H1 (cell line): ENCODE data around the gene CYGB. TPM values are rescaled to one million over a fixed set of nuclear protein-coding genes. Genes with fewer than 3 reads are reported as not detected.

Experiments
- CTCF ChIA-PET: fragments of 300-600 bp; sonication (Branson Sonifier 250); formaldehyde crosslinking; loops from one replicate; lab custom pipeline; 2021; ENCODE audit not compliant: partially characterized antibody; lab: Charles Lee
- POLR2A ChIA-PET: fragments of 300-600 bp; sonication (Branson Sonifier 250); formaldehyde crosslinking; loops from one replicate; lab custom pipeline; 2021; ENCODE audit warnings: inconsistent platforms; ENCODE audit not compliant: partially characterized antibody; lab: Charles Lee
- DNase-seq, 2 experiments: peaks; one replicate each; pipeline versions ENCODE4 v3.0.0 to v3.0.0-alpha.2; 2010 to 2022; ENCODE audit warnings: low spot score in 2 of 2, low read depth in 1 of 2, mixed read lengths in 1 of 2
- FAIRE-seq: peaks from 2 replicates; lab custom pipeline; 2011; peaks lifted over from hg19 to GRCh38; lab: Jason Lieb, UNC
- H2AFZ ChIP-seq: 2 replicates; pipeline ENCODE4 v1.8.1; 2012; ENCODE audit warnings: low read length, inconsistent platforms
- H2AK5ac ChIP-seq: 2 replicates; pipeline ENCODE4 v1.6.1; 2013; ENCODE audit warnings: low read depth, low read length
- H2BK120ac ChIP-seq: replicated peaks from 2 replicates; pipeline ENCODE3; 2013; ENCODE audit warnings: low read depth, low read length, inconsistent platforms
- H2BK12ac ChIP-seq: 2 replicates; pipeline ENCODE4 v1.6.1; 2013; ENCODE audit warnings: low read depth, low read length
- H2BK15ac ChIP-seq: 2 replicates; pipeline ENCODE4 v1.6.1; 2013; ENCODE audit warnings: low read length
- H2BK20ac ChIP-seq: 2 replicates; pipeline ENCODE4 v1.6.1; 2013; ENCODE audit warnings: low read length
- H2BK5ac ChIP-seq: 2 replicates; pipeline ENCODE4 v1.6.1; 2013; ENCODE audit warnings: low read depth, low read length
- H3K14ac ChIP-seq: 2 replicates; pipeline ENCODE4 v1.6.1; 2013; ENCODE audit warnings: inconsistent platforms; ENCODE audit not compliant: insufficient read length
- H3K18ac ChIP-seq: 2 replicates; pipeline ENCODE4 v1.6.1; 2013; ENCODE audit warnings: low read length; ENCODE audit errors: extremely low read depth
- H3K23ac ChIP-seq: 2 replicates; pipeline ENCODE4 v1.6.1; 2013; ENCODE audit warnings: inconsistent platforms; ENCODE audit not compliant: insufficient read length
- H3K23me2 ChIP-seq: 2 replicates; pipeline ENCODE4 v1.6.1; 2013; ENCODE audit warnings: low read depth, low read length
- H3K27ac ChIP-seq: 2 replicates; pipeline ENCODE4 v1.6.1; 2011; ENCODE audit warnings: low read depth, low read length, inconsistent platforms
- H3K27me3 ChIP-seq, 4 experiments: replicated peaks in 1 of 4; 1 replicate in 1 of 4; 2 replicates in 3 of 4; pipeline versions ENCODE4 v1.6.1 to v1.8.1; 2011 to 2013; ENCODE audit warnings: low read length in 3 of 4, mild to moderate bottlenecking in 3 of 4, inconsistent platforms in 2 of 4, mixed read lengths in 2 of 4, moderate library complexity in 1 of 4; ENCODE audit not compliant: control insufficient read depth in 3 of 4, insufficient read depth in 3 of 4; ENCODE audit errors: extremely low read depth in 1 of 4
- H3K36me3 ChIP-seq, 4 experiments: 2 replicates each; pipeline versions ENCODE4 v1.6.1 to v1.8.1; 2011 to 2013; ENCODE audit warnings: mild to moderate bottlenecking in 4 of 4, low read length in 3 of 4, moderate library complexity in 2 of 4, control low read depth in 1 of 4, inconsistent platforms in 1 of 4; ENCODE audit not compliant: insufficient read depth in 4 of 4, control insufficient read depth in 2 of 4
- H3K4ac ChIP-seq: replicated peaks from 2 replicates; pipeline ENCODE3; 2013; ENCODE audit warnings: low read length, low read depth, mixed read lengths, inconsistent platforms; ENCODE audit not compliant: insufficient read length
- H3K4me1 ChIP-seq, 4 experiments: replicated peaks in 1 of 4; 1 replicate in 1 of 4; 2 replicates in 3 of 4; pipeline versions ENCODE4 v1.6.1 to v1.8.1; 2011 to 2013; ENCODE audit warnings: low read length in 3 of 4, inconsistent platforms in 2 of 4, mixed read lengths in 1 of 4; ENCODE audit not compliant: insufficient read depth in 4 of 4, control insufficient read depth in 3 of 4
- H3K4me2 ChIP-seq, 2 experiments: 2 replicates each; pipeline versions ENCODE4 v1.6.1 to v1.8.1; 2011 to 2013; ENCODE audit warnings: low read depth in 2 of 2, low read length in 2 of 2, control low read depth in 1 of 2, inconsistent platforms in 1 of 2, mild to moderate bottlenecking in 1 of 2; ENCODE audit not compliant: insufficient read depth in 1 of 2
- H3K4me3 ChIP-seq, 4 experiments: fragments of 200-600, 300-600 bp in 1 of 4; sonication (generic), shearing (Covaris generic), sonication (Bioruptor Twin) in 1 of 4; 2 replicates each; pipeline versions ENCODE4 v1.5.1 to v1.8.1; 2011 to 2016; ENCODE audit warnings: low read length in 4 of 4, low read depth in 3 of 4, control low read depth in 2 of 4, inconsistent platforms in 2 of 4, mild to moderate bottlenecking in 2 of 4, mixed read lengths in 1 of 4, moderate library complexity in 1 of 4; ENCODE audit not compliant: insufficient read depth in 2 of 4; ENCODE audit errors: extremely low read depth in 1 of 4
- H3K56ac ChIP-seq: replicated peaks from 2 replicates; pipeline ENCODE3; 2013; ENCODE audit warnings: low read depth, mild to moderate bottlenecking, mixed read lengths, low read length, inconsistent platforms; ENCODE audit not compliant: insufficient read length
- H3K79me1 ChIP-seq: 2 replicates; pipeline ENCODE4 v1.6.1; 2013; ENCODE audit warnings: low read depth, low read length, control low read depth
- H3K79me2 ChIP-seq, 2 experiments: 2 replicates each; pipeline versions ENCODE4 v1.6.1 to v1.8.1; 2012 to 2013; ENCODE audit warnings: low read length in 2 of 2, mild to moderate bottlenecking in 2 of 2, inconsistent platforms in 1 of 2; ENCODE audit not compliant: insufficient read depth in 2 of 2, control insufficient read depth in 1 of 2
- H3K9ac ChIP-seq, 4 experiments: replicated peaks in 1 of 4; 1 replicate in 1 of 4; 2 replicates in 3 of 4; pipeline versions ENCODE4 v1.6.1 to v1.8.1; 2011 to 2013; ENCODE audit warnings: low read depth in 3 of 4, low read length in 3 of 4, control low read depth in 2 of 4, mild to moderate bottlenecking in 2 of 4, moderate library complexity in 2 of 4, inconsistent platforms in 1 of 4; ENCODE audit errors: extremely low read depth in 1 of 4
- H3K9me3 ChIP-seq, 2 experiments: 2 replicates each; pipeline versions ENCODE4 v1.6.1 to v1.8.1; 2012 to 2013; ENCODE audit warnings: mild to moderate bottlenecking in 2 of 2, moderate library complexity in 2 of 2, control low read depth in 1 of 2, inconsistent platforms in 1 of 2, low read depth in 1 of 2, low read length in 1 of 2, mixed read lengths in 1 of 2; ENCODE audit not compliant: insufficient read depth in 2 of 2
- H4K20me1 ChIP-seq, 2 experiments: replicated peaks in 1 of 2; 2 replicates each; pipeline versions ENCODE3 to v1.8.1; 2011 to 2013; ENCODE audit warnings: inconsistent platforms in 2 of 2, low read length in 2 of 2, mild to moderate bottlenecking in 1 of 2; ENCODE audit not compliant: insufficient read depth in 2 of 2, control insufficient read depth in 1 of 2
- H4K5ac ChIP-seq: 2 replicates; pipeline ENCODE4 v1.6.1; 2013; ENCODE audit warnings: low read length, low read depth, mixed read lengths, inconsistent platforms; ENCODE audit not compliant: insufficient read length
- H4K8ac ChIP-seq: 2 replicates; pipeline ENCODE4 v1.8.0; 2013; ENCODE audit warnings: mild to moderate bottlenecking, moderate library complexity, low read length, inconsistent platforms; ENCODE audit not compliant: insufficient read depth; ENCODE audit errors: extremely low read depth
- H4K91ac ChIP-seq: replicated peaks from 2 replicates; pipeline ENCODE3; 2013; ENCODE audit warnings: low read length, mixed read lengths, inconsistent platforms; ENCODE audit not compliant: insufficient read length
- EP300 ChIP-seq, 2 experiments: IDR thresholded peaks; 1 replicate in 1 of 2; 2 replicates in 1 of 2; pipeline ENCODE4 v1.6.1; 2011 to 2012; ENCODE audit warnings: low read depth in 2 of 2, low read length in 2 of 2, mild to moderate bottlenecking in 2 of 2, borderline replicate concordance in 1 of 2, inconsistent platforms in 1 of 2, moderate library complexity in 1 of 2
- HDAC6 ChIP-seq: IDR thresholded peaks from one replicate; pipeline ENCODE4 v1.7.1; 2012; ENCODE audit warnings: low read depth, mild to moderate bottlenecking, inconsistent platforms, low read length, moderate library complexity
- NANOG ChIP-seq: IDR thresholded peaks from 2 replicates; pipeline ENCODE4 v1.6.1; 2011; ENCODE audit warnings: low read length, low read depth, mild to moderate bottlenecking, inconsistent platforms; ENCODE audit not compliant: insufficient read depth, poor library complexity, severe bottlenecking
- RFX5 ChIP-seq: IDR thresholded peaks from 2 replicates; pipeline ENCODE4 v1.6.1; 2011; ENCODE audit warnings: low read depth, low read length, improper control_type of control experiment, borderline replicate concordance
- RXRA ChIP-seq: IDR thresholded peaks from 2 replicates; pipeline ENCODE4 v1.6.1; 2011; ENCODE audit warnings: low read depth, mild to moderate bottlenecking, low read length, moderate library complexity; ENCODE audit not compliant: insufficient read depth
- WGBS, 2 experiments: shearing (Covaris generic) in 1 of 2; methylation state at CpG; one replicate each; pipeline versions ENCODE4 v1.1.6 to v1.1.7; 2013 to 2015; ENCODE audit warnings: low lambda C conversion rate in 2 of 2, mixed read lengths in 2 of 2, inconsistent platforms in 1 of 2, low coverage in 1 of 2, missing lambda C conversion rate in 1 of 2; ENCODE audit not compliant: insufficient replicate concordance in 2 of 2, insufficient coverage in 1 of 2, insufficient read length in 1 of 2; ENCODE audit errors: extremely low coverage in 1 of 2, missing lambda C conversion rate in 1 of 2; 5-methylcytosine and 5-hydroxymethylcytosine counted together
- polyA plus RNA-seq, 7 experiments: library from polyadenylated mRNA; depleted of rRNA in 3 of 7; stranded (reverse) in 5 of 7; unstranded in 2 of 7; fragments of >200 nt in 5 of 7; fragments of 200-250 nt in 2 of 7; gene quantifications; 1 replicate in 5 of 7; 2 replicates in 1 of 7; 4 replicates in 1 of 7; pipeline versions ENCODE4 v1.2.1 to v1.2.3, GENCODE V29; 2011 to 2013; ENCODE audit warnings: missing spikeins in 2 of 7, mixed read lengths in 2 of 7
- total RNA-seq: library from RNA; stranded (reverse); fragmentation: NEBNext Ultra II Directional; extraction: Animal tissue kit (Norgen Biotek cat#: 25700); gene quantifications from 2 replicates; pipeline ENCODE4 v1.2.1, GENCODE V29; 2021

The CYGB gene
- total and polyA plus RNA-seq, 2 of the 8 experiments (the other 6 are each of a cell fraction or from before 2014, with no cell fraction given) = 2.7 to 3.7 TPM

GRCh38 chr17:76487451-76488192, 49.9 kb downstream of the CYGB start:
- Histone ChIP-seq H2BK15ac (no peak overlapping the region), H3K23ac (no peak overlapping the region), H3K27ac (no peak overlapping the region), H4K5ac (no peak overlapping the region), H3K9me3 (no peaks in the 10 kb centered on the region), H3K4me1 (peaks cover under 1 to 7% (median 3%) of the 10 kb centered on the region in 4 experiments; a peak in 4 of 7 replicates), H3K4ac (no peak overlapping the region)
- CTCF ChIA-PET = interaction anchor here (0.7 to 5.9 kb wide), 7 partner anchors 10 to 560 kb away, joined by 3 to 36 read pairs (median 3); partner anchors contain the start of gene AANAT
- POLR2A ChIA-PET = interaction anchor here (1.4 kb wide), 1 partner anchor 12 kb away, joined by 4 read pairs; no protein-coding TSS in a partner anchor
- no peak for TF ChIP-seq NANOG
- no peak for TF ChIP-seq HDAC6
- TF ChIP-seq RXRA = no peak
- no peak for TF ChIP-seq RFX5
- no peak for TF ChIP-seq EP300 (IDR thresholded peaks at IDR 0.05; ENCODE audit: borderline replicate concordance in 1 of 2, low read depth in 2 of 2, low read length in 2 of 2)
- TF ChIP-seq, all 59 proteins: peak for 0
- Histone ChIP-seq H2BK12ac (no peak overlapping the region), H4K20me1 (peaks cover 5 to 6% of the 10 kb centered on the region in 2 experiments), H2AFZ (no peak overlapping the region), H3K18ac (no peak overlapping the region), H2BK120ac (no peak overlapping the region), H3K4me2 (no peak overlapping the region), H3K79me2 (no peaks in the 10 kb centered on the region), H4K91ac (no peak overlapping the region), H2AK5ac (no peak overlapping the region), H3K79me1 (no peaks in the 10 kb centered on the region), H3K36me3 (no peaks in the 10 kb centered on the region), H3K27me3 (no peaks in the 10 kb centered on the region), H2BK20ac (no peak overlapping the region), H3K4me3 (no peak overlapping the region), H3K56ac (no peak overlapping the region), H3K23me2 (no peaks in the 10 kb centered on the region), H3K14ac (no peak overlapping the region), H4K8ac (no peak overlapping the region), H3K9ac (no peak overlapping the region), H2BK5ac (no peak overlapping the region)
- DNase-seq (no peak), FAIRE-seq (no peak)
- WGBS, 2 experiments = 94% methylated on average over 22 of the region's 22 CpGs; no CpG with 5 or more reads in 1 of the 2 experiments
